ENCODE data around the gene MZT2B.
"Not testable (repeated sequence)": the region's sequence is repeated elsewhere in the genome, so short reads cannot be mapped to it uniquely, and the experiment has no call there.

GRCh38 chr2:130187859-130188792 lies 6.1 kb downstream of the MZT2B start:
- TF ChIP-seq, protein P1, sequence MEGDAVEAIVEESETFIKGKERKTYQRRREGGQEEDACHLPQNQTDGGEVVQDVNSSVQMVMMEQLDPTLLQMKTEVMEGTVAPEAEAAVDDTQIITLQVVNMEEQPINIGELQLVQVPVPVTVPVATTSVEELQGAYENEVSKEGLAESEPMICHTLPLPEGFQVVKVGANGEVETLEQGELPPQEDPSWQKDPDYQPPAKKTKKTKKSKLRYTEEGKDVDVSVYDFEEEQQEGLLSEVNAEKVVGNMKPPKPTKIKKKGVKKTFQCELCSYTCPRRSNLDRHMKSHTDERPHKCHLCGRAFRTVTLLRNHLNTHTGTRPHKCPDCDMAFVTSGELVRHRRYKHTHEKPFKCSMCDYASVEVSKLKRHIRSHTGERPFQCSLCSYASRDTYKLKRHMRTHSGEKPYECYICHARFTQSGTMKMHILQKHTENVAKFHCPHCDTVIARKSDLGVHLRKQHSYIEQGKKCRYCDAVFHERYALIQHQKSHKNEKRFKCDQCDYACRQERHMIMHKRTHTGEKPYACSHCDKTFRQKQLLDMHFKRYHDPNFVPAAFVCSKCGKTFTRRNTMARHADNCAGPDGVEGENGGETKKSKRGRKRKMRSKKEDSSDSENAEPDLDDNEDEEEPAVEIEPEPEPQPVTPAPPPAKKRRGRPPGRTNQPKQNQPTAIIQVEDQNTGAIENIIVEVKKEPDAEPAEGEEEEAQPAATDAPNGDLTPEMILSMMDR (IDR thresholded peaks at IDR 0.05): not testable (repeated sequence)
- TF ChIP-seq POLR2A (IDR thresholded peaks at IDR 0.05); POLR2AphosphoS5 (IDR thresholded peaks at IDR 0.05; ENCODE audit: insufficient read depth in 1 of 2, low read depth in 1 of 2): not testable (repeated sequence)
